ENCODE measurements around the gene MORN1.

MORN1 gene

DNA sequence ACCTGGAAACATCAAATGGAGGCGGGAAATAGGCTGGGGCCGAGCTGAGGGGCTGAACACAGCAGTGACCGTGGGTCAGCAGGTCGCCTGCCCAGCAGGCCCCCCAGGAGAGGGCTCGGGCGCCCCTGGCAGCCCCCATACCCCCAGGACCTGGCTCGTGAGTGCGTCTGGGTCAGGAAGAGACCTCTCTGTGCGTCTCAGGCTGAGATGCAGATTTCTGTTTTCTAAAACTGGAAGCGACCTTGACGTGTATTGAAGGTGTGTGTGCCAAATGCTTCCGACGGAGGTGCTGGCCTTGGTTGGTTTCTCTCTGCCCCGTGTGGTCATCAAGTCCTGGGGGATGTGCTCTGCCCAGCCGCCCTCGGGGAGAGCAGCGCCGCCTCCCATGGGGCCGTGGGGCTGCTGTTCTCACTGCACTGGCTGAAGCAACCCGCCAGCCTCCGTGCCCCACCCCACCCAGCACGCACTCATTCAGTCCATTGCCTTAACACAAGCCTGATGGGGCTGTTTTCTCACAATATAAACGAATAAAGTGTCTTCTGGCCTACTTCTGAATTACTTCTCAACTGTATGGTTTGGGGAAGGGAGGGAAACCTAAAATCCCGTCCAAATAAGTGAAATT lies 13.6 kb upstream of the MORN1 start:
- DNase-seq (ENCODE audit: low read depth) = no peak

DNA sequence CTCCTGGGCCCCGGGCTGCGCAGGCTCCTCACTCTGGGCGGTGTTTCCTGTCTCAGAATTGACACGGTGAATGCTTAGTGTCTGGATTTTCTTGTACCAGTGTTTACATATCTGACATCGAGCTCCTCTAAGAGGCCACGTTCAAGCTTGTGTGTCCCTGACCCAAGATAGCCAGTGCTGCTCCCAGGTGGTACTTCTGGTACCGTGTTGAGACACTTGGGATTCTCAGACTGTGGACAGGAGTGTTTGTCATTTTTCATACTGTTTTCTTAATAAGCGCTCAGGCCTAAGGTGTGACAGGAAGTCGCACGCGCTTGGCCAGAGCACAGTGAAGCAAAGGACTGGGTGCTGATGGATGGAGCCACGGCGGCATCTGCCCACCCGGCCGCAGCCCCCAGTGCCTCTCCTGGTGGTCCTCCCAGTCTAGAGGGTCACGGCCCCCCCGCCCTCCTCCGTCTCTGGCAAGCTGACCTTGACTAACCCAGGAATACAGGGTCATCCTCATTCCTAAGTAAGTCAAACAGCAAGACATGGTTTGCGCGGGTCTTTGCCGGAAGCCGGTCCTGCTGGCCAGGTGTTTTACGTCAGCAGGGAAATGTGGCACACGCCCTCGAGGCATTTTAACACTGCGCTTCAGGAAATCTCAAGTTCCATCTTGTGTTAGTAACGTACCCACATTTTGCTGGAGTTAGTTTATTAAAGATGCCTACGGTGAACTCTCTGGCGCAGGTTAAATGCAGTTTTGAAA lies 13.0 kb upstream of the MORN1 start:
- DNase-seq (ENCODE audit: low read depth) = no peak

DNA sequence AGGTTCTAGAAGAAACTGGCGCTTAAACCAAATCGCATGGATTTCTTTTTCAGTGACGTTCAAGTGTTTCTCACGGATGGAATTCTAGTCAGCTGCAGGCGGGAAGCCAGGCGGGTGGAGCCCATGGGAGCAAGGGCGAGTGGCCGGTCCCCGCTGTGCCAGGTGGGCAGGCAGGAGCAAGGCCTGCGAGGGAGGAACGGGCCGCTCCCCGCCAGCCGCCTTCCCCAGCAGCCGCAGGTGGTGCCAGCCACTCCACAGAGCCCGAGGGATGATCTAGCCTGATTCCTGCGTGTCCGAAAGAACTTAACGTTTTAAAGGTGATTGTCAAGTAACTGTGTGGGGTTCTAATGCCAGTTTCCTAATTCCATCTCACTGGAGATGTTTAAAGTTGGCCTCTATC lies 11.9 kb upstream of the MORN1 start:
- no peak for DNase-seq (ENCODE audit: low read depth)

DNA sequence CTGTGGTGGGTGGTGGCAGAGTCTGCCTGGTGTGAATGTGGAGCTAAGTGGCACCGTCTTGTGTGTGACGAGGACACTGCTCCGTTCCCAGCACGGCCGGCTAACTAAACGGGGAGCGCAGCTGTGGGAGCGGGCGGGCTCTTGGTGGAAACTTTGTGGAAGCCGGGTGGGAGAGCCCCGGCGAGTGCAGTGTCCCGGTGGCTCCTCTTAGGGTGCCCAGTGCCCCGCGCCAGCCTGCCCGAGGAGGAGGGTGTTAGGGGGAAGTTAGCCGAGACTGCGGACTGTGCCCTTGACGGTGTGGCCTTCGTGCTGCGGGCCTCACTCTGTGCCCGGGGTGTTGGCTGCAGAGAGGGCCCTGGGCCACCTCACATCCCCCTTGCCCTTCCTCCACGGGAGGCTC lies 11.1 kb upstream of the MORN1 start:
- no peak for DNase-seq (ENCODE audit: low read depth)

DNA sequence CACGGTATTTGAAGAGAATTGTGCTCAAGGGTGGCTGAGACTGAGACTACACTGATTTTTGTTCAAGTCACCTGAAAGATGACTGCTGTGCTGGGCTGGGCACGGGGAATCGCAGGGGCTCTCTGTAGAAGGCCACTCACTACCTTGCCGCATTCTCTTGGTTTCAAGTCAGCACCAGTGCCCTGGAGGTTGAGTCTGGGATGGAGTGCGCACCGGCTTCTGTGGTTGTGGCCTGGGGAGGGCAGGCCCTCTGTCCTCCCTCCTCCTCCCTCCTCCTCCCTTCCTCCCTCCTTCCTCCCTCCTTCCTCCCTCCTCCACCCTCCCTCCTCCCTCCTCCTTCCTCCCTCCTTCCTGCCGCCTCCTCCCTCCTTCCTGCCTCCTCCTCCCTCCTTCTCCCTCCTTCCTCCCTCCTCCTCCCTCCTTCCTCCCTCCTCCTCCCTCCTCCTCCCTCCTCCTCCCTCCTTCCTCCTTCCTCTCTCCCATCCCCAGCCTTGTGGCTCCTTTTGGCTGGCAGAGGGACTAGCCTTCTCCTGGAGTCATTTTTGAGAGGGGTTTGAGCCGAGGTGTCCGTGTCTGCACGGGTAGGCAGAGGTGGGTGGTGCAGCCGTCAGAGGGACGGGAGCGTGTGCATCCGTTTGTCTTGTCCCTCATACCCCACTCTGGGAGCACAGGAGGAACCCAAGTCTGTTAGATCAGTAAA lies 9.7 kb upstream of the MORN1 start:
- no peak for DNase-seq (ENCODE audit: low read depth)

DNA sequence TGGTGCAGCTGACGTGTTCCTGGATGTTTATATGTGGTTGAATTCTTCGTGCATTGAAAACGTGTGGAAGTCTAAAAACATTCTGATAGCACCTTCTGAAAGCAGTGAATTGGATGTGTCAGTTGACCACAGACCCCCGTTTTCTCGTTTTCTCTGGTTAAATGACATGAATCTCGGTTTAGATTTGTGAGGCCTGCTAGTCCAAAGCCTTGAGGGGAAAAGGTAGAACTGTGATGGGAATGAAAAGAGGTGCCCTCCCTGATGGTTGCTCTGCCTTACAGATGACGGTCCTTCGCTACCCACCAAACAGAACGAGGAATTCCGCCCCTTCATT lies 9.2 kb upstream of the MORN1 start:
- DNase-seq (ENCODE audit: low read depth) = no peak

DNA sequence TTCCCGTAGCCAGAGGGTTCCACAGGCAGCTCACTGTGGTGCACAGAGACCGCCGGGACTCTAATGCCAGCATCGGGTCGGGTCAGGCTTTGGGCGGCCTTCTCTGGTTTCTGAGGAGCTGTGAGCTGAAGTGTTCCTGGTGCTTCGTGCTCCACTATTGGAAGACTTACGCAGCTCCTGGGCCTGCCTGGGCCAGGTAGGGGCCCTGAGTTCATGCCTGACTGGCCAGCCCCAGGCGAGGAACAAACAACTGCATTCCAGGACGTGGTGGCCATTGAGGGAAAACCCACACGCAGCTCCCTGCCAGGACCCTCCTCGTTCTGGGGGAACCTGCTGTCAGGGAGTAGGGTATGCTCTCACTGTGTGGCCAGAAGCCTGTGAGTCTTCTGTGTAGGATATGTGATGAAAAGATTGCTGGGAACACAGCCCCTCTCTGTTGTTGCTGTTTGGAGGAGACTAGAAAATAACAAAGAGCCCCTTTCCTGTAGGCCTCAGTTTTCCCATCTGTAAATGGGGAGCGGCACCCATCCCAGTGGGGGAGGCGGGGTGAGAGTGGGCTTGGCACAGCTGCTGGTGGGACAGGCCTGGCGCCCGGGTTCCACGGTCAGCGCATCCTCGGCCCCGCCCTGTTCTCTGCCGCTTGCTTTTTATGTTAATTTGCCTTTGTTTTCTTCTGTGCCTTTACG lies 8.7 kb upstream of the MORN1 start:
- DNase-seq (ENCODE audit: low read depth) = no peak

DNA sequence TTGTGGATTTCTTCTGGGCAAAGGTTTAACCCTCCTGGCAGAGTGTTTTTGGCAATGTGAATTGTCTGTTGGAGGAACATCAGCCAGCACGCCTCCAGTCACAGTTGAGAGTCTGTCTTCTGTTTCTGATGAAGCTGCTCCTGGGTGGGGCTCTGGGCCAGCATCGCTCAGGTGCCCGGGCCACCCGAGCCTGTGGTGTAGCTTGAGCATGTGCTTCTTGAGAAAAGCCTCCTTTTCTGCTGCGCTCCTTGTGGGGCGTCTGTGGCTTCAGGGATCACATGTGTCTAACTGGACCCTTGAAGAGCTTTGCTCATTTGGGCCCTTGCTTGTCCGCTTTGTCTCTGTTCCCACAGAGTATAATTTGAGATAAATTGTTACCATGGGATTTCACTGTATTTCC lies 7.5 kb upstream of the MORN1 start:
- DNase-seq (ENCODE audit: low read depth) = no peak

DNA sequence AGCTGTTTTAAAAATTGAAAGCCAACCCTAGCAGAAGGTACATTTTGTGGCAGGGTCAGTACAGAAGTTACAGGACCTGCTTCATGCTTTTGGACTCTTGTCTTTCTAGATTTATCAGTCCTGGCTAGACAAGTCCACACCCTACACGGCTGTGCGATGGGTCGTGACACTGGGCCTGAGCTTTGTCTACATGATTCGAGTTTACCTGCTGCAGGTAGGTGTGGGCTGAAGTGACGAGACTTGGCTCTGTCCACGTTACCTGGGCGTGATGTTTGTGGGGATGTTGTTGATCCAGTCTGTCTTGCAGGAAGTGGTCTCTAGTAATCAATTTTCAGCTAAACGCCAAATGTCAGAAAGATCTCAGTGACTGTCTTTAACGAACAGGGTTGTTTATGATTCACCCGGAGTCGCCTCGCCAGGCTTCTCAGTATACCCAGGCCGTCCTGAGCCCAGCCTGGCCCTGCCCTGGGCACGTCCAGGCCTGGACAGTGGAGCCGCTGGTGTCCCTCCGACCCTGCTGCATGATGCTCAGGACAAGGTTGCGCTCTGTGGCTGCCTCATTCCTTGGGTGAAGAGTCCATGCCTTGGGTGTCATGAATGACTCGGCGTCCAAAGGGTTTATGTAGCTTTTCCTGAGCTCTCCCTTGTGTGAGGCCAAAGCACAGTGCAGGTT lies 5.8 kb upstream of the MORN1 start:
- DNase-seq (ENCODE audit: low read depth) = no peak

DNA sequence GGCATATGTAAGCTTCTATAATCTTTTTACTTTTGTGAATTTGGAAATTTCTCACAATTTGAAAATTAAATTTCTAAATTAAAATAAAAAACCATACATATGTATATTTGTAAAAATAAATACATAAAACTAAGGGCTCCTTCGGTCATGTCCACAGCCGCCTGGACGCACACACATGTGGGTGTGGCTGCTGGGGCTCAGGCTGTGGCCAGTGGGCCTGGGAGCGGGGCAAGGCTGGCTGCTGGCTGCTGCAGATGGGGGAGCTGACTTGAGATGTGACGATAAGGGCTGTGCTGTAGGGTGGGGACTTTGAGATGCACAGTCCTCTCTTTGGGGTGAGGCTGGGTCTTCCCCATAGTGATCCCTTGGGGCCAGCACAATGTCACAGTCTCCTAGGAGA lies 5.1 kb upstream of the MORN1 start:
- DNase-seq (ENCODE audit: low read depth) = no peak

DNA sequence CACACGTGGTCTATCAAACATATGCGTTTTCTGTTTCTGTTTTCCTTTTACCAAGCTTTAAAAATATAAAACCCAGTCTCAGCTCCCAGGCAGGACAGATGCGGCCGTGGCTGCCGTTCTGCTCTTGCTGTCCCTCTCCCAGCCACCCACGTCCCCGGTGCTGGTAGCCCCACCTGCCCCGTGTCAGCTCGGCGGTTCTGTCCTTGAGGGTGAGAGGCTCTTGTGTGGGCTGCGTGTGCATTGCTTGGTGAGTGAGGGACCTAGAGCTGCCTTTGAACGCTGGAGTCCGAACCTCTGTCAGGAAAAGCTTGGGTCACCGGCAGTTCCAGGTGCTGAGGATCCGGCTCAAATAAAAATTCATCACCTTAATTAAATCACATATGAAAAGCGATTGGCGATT lies 4.7 kb upstream of the MORN1 start:
- DNase-seq (ENCODE audit: low read depth) = no peak

DNA sequence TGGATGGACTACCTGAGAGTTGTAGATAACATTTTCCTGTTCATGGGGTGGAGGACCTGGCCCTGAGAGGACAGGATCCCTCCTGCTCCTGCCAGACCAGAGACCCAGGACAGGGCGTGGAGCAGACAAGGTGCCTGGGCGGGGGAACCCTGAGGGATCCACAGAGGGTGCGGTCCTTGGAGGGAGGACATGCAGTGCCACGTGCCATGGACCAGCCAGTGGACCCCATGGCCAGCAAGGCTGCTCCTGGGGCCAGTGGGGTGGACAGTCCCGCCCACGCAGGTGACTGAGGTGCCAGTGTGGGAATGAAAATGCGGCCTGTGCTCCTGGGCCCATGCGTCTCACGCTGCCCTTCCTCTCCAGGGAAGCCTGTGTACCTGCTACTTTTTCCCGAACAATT lies 3.9 kb upstream of the MORN1 start:
- no peak for DNase-seq (ENCODE audit: low read depth)

DNA sequence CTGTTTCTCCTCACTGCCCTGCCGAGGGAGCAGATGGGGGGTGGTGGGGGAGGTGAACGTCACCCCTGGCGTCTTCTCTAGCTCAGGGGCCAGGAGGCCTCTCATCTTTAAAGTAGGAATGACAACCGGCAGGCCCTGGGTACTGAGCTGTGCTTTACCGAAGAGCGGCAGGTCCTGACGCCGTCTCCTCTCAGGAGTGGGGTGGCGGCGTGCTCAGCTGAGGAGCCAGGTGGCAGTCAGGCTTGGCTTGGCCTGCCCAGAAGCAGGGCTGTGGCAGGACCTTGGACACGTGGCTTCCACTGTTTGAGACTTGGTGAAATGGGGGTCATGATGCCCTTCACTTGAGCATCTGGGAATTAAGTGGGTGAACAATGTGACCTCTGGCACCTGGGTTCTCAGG lies 3.4 kb upstream of the MORN1 start:
- no peak for DNase-seq (ENCODE audit: low read depth)

DNA sequence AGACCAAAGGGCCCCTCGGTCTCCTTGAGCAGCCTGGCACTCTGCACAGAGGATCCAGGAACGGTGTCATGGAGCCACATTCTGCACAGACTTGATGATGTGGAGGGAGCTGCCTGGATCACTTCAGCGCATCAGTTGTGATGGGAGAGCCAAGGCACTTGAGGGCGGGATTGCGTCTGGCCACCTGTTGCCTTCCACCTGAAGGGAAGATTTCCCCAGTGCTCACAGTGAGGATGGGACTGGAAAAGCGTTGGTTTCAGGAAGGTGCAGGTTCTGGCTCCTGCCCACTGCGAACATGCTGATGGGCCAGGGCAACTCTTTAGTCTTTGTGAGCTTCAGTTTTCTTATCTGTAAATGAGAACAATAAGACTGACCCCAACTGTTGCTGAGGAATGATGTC lies 2.9 kb upstream of the MORN1 start:
- no peak for DNase-seq (ENCODE audit: low read depth)

DNA sequence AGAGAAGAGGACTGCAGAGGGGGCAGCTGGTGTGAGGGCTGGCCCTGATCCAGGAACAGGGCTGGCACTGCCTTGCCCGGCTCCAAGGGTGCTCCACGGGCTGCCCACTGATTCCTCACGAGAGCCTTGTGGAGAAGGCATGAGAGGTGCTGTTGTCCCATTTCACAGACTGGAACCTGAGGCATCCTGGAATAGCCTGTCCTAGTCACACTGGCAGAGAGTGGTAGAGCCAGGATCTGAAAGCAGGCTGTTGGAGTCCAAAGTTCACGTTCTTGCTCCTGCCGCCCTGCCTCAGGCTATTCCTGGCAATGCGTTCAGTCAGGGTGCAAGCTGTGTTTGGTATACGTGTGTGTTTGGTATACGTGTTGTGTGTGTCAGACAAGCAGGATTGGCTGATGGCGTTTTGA lies 2.1 kb upstream of the MORN1 start:
- DNase-seq (ENCODE audit: low read depth) = no peak

DNA sequence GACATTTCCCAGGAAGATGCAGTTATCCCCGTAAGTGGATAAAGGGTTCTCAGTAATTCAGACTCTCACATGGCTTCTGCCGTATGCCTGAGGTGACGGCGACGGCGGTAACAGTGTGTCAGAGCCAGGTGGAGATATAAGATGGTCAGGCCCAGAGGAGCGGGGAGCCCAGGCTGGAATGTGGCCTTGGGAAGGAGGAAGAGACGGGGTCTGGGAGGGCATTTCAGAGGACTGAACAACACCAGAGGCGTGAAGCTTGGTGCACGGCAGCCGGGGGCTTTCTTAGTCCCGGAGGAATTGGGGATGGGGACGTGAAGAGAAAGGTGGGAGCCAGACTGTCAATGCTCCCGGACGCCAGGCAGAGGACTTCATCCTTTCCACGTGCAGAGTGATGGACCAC lies 1.3 kb upstream of the MORN1 start:
- DNase-seq (ENCODE audit: low read depth) = no peak

DNA sequence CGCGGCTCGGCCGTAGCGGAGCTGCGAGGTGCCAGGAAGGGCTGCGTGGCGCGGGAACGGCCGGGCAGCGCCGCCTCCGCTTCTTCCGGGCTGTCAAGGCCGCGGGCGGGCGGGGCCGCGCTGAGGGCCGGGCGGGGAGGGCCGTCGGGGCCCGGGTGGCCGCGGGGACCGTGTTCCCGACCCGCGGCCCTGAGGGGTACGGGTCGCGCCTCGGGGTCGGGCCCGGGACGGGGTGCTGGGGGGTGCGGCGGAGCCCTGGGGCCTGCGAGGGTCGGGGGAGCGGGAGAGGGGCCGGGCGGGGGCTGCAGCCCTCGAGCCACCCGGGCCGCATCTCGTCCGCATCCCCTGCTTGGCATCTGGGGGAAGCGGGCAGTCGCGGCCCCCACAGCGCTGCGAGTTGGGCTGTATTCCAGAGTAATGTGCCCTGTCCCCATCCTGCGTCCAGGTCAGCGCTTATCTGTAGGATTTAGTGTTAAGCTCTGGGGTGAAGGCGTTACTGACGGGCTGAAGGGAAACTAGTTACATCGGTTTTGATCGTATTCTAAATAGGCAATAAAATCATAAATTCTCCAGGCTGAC lies 666 bp upstream of the MORN1 start:
- no peak for DNase-seq (ENCODE audit: low read depth)

DNA sequence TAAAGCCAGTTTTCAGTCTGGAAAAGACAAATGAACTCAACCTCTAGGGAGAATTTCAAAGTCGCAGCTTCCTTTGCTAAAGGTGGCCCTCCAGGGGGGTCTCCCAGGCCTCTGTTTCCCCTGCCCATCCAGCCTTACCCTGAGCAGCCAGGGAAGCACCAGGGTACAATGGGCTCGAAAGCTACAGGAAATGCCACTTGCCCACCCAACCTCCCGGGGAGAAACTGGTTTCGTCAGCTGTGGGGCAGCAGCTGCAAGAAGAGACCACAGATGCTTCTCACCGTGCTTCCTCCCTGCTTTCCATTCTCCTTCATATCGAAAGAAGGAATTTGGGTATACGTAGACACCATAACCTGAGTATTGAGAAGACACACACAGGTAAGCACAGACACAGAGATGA lies 1.7 kb downstream of the MORN1 start:
- no peak for DNase-seq (ENCODE audit: low read depth)

DNA sequence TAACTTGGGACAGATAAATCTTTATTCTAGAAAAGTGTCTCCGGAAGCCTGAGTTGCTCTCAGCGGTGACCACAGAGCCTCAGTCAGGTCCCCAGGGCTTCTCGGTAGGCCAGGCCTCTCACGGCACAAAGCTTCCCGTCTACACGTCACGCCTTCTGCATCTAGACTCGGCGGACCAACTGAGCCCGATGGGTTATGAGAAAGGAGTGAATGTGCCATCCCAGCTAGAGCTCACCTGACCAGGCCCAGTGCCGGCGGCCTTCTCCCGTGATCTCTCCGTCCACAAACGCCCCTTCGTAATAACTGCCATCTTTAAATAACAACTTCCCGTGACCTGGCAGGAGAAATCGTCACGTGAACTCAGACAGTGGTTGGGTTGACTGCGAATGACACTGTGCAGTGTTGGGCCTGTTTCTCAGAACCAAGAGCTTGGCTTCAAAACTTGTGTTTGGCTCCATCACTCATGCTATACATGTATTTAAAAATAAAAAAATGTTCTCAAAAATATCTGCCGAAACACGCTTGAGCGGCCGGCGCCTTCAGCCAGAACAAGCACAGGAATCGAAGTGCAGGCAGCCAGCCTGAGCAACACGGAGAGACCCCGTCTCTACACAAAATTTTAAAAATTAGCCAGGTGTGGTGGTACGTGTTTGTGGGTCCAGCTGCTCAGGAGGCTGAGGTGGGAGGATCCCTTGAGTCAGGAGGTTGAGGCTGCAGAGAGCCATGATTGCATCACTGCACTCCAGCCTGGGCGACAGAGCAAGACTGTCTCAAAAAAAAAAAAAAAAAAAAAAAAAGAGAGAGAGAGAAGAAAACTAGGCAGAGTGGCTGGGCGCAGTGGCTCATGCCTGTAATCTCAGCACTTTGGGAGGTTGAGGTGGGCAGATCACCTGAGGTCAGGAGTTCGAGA lies 3.1 kb downstream of the MORN1 start:
- no peak for DNase-seq (ENCODE audit: low read depth)

DNA sequence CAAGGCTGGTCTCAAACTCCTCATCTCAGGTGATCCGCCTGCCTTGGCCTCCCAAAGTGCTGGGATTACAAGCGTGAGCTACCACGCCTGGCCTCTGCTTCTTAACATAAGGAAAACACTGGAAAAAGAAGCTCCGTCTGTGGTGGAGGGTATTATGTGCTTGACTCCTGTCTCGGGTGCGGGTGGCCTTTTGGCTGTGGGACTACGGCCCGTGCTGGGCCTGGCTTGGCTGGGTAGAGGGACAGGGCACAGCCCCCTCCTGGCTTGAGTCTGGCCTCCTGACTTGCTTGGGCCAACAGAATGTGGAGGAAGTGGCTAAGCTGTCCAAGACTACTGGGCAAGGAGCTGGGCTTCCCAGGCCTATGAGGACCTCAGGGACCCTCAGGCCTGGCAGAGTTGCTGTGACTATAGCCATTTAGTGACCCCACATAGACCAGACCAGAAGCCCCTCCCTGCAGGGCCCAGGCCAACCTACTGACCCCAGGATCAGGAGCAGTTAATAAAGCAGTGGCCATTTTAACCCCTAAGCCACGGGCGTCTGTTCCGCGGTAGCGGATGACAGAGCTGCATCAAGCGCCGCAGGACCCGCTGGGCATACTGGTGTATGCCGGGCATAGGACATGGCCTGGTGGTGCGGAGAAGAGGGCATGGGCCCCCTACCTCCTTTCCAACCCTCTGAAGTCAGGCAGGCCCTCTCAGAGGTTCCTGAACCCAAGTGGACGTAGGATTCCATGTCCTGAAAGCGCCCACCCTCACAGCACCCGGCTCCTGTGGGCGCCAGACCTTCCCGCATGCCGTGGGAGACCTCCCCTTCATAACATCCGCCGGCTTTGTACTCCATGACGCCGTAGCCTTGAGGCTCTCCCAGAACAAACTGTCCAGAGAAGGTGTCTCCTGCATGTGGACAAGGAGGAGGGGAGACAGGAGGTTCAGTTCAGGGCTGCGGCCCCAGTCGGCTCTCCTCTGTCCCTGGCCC lies 4.4 kb downstream of the MORN1 start:
- DNase-seq (ENCODE audit: low read depth) = no peak
